HepG2 (cell line): ENCODE data around the gene NOL4L. TPM values are rescaled to one million over a fixed set of nuclear protein-coding genes. Genes with fewer than 3 reads are reported as not detected.

Source experiments
- ARID4A ChIP-seq: sonication (generic); formaldehyde crosslinking; IDR thresholded peaks from 2 replicates; pipeline ENCODE4 v1.5.0; 2020; ENCODE audit warnings: mild to moderate bottlenecking, missing genetic modification reagents, borderline replicate concordance
- BRD4 ChIP-seq: sonication (generic); formaldehyde crosslinking; IDR thresholded peaks from 2 replicates; pipeline ENCODE4 v1.4.0; 2020; ENCODE audit warnings: missing genetic modification reagents
- CTCF ChIP-seq: sonication (generic); formaldehyde crosslinking; IDR thresholded peaks from 2 replicates; pipeline ENCODE4 v1.5.0; 2020; ENCODE audit warnings: mild to moderate bottlenecking, missing genetic modification reagents, moderate library complexity
- ELF4 ChIP-seq: sonication (generic); formaldehyde crosslinking; IDR thresholded peaks from 2 replicates; pipeline ENCODE4 v1.5.0; 2020; ENCODE audit warnings: missing genetic modification reagents, mild to moderate bottlenecking, moderate library complexity, borderline replicate concordance
- MAX ChIP-seq: IDR thresholded peaks from 2 replicates; pipeline ENCODE4 v1.6.1; 2012; ENCODE audit warnings: inconsistent platforms
- POLR2A ChIP-seq, 2 experiments: IDR thresholded peaks; 2 replicates each; pipeline ENCODE4 v1.6.1; 2011; ENCODE audit warnings: low read depth in 2 of 2, low read length in 2 of 2, mild to moderate bottlenecking in 1 of 2, moderate library complexity in 1 of 2; ENCODE audit not compliant: insufficient read depth in 1 of 2
- RCOR2 ChIP-seq: IDR thresholded peaks from 2 replicates; pipeline ENCODE4 v1.6.1; 2016; ENCODE audit warnings: missing biosample characterization, missing genetic modification reagents
- ZBTB1 ChIP-seq: sonication (generic); formaldehyde crosslinking; IDR thresholded peaks from 2 replicates; pipeline ENCODE4 v1.4.0; 2020; ENCODE audit warnings: missing genetic modification reagents, borderline replicate concordance
- ZFX ChIP-seq: sonication (generic); formaldehyde crosslinking; IDR thresholded peaks from 2 replicates; pipeline ENCODE4 v1.4.0; 2020; ENCODE audit warnings: mild to moderate bottlenecking, low read depth, missing genetic modification reagents, moderate library complexity
- ZNF362 ChIP-seq: sonication (generic); formaldehyde crosslinking; IDR thresholded peaks from 2 replicates; pipeline ENCODE4 v1.4.0; 2020; ENCODE audit warnings: missing genetic modification reagents, mild to moderate bottlenecking, borderline replicate concordance
- ZNF550 ChIP-seq: sonication (generic); formaldehyde crosslinking; IDR thresholded peaks from 2 replicates; pipeline ENCODE4 v1.4.0; 2020; ENCODE audit warnings: mild to moderate bottlenecking, missing genetic modification reagents, borderline replicate concordance
- ZNF644 ChIP-seq: IDR thresholded peaks from 2 replicates; pipeline ENCODE4 v1.6.1; 2016; ENCODE audit warnings: low read depth
- ZNF777 ChIP-seq: sonication (generic); formaldehyde crosslinking; IDR thresholded peaks from 2 replicates; pipeline ENCODE4 v1.4.0; 2020; ENCODE audit warnings: missing genetic modification reagents
- polyA plus RNA-seq, 8 experiments: library from polyadenylated mRNA; depleted of rRNA in 3 of 8; stranded (reverse) in 7 of 8; unstranded in 1 of 8; fragments of >200 nt; fragmentation: Illumina TruSeq in 4 of 8; extraction: Trizol in 4 of 8; gene quantifications; 2 replicates each; pipeline versions ENCODE4 v1.2.1 to v1.2.3, GENCODE V29; 2011 to 2016; ENCODE audit warnings: low read depth in 4 of 8, missing spikeins in 1 of 8, mixed read lengths in 1 of 8; ENCODE audit not compliant: insufficient read depth in 1 of 8
- total RNA-seq, 5 experiments: library from RNA; depleted of rRNA; stranded (reverse); fragments of >200 nt; fragmentation: Illumina TruSeq; extraction: Trizol; gene quantifications; 2 replicates each; pipeline ENCODE4 v1.2.3, GENCODE V29; 2016; ENCODE audit warnings: low read depth in 1 of 5

Gene NOL4L
- total and polyA plus RNA-seq, 2 of the 13 experiments (the other 11 are each of a cell fraction or from before 2014, with no cell fraction given), result 16.6 to 35.4 TPM

- TF ChIP-seq CTCF (CRISPR knock-in tag) (no peak), ZBTB1 (CRISPR knock-in tag) (no peak), ELF4 (CRISPR knock-in tag) (no peak), ARID4A (CRISPR knock-in tag) (no peak), ZNF362 (CRISPR knock-in tag) (0 out of 2 replicates have a peak, but pooled peaks have one; percentile 27), MAX (no peak), ZNF777 (CRISPR knock-in tag) (no peak), RCOR2 (CRISPR knock-in tag) (no peak), BRD4 (CRISPR knock-in tag) (no peak), ZNF550 (CRISPR knock-in tag) (no peak), ZFX (peak; percentile 11; the same call in 1 of the 2 replicates), ZNF644 (CRISPR knock-in tag) (no peak), POLR2A (IDR thresholded peaks at IDR 0.05; ENCODE audit: insufficient read depth in 1 of 2, low read depth in 2 of 2, low read length in 2 of 2) (0 out of 4 replicates have a peak, but pooled peaks of 1 of the 2 experiments have one; percentile 8)
These were observed 137.8 kb downstream of the NOL4L start (continued) for GRCh38 chr20:32447136-32448027.
